MM.1S (cell line): ENCODE data around the gene MTNR1A.

ENCODE experiments used
- DNase-seq: peaks from one replicate; pipeline ENCODE4 v3.0.0-alpha.2; 2015
- H2AFZ ChIP-seq: fragments of 300-600 bp; sonication (generic); 2 replicates; pipeline ENCODE4 v1.6.0; 2016; ENCODE audit warnings: antibody characterized with exemption, low read length
- H3F3A ChIP-seq: fragments of 300-600 bp; sonication (generic); 2 replicates; pipeline ENCODE4 v1.6.1; 2016; ENCODE audit warnings: mild to moderate bottlenecking, antibody characterized with exemption, low read length, moderate library complexity, mixed read lengths; ENCODE audit not compliant: insufficient read depth
- H3K27ac ChIP-seq: fragments of 300-600 bp; sonication (generic); 2 replicates; pipeline ENCODE4 v1.5.1; 2016; ENCODE audit warnings: mild to moderate bottlenecking, low read length
- H3K27me3 ChIP-seq: fragments of 300-600 bp; sonication (generic); replicated peaks from 2 replicates; pipeline ENCODE4 v1.6.0; 2016; ENCODE audit warnings: low read length; ENCODE audit not compliant: insufficient read depth
- H3K36me3 ChIP-seq: fragments of 300-600 bp; sonication (generic); replicated peaks from 2 replicates; pipeline ENCODE4 v1.6.1; 2016; ENCODE audit warnings: mild to moderate bottlenecking, low read length, mixed read lengths; ENCODE audit not compliant: insufficient read depth
- H3K4me1 ChIP-seq: fragments of 300-600 bp; sonication (generic); 2 replicates; pipeline ENCODE4 v1.6.1; 2016; ENCODE audit warnings: low read length, mixed read lengths
- H3K4me2 ChIP-seq: fragments of 300-600 bp; sonication (generic); 2 replicates; pipeline ENCODE4 v1.6.0; 2016; ENCODE audit warnings: low read depth, low read length
- H3K4me3 ChIP-seq: fragments of 300-600 bp; sonication (generic); 2 replicates; pipeline ENCODE4 v1.5.1; 2016; ENCODE audit warnings: low read length, mixed read lengths
- H3K79me2 ChIP-seq: fragments of 300-600 bp; sonication (generic); 2 replicates; pipeline ENCODE4 v1.6.1; 2016; ENCODE audit warnings: mixed run types, low read length, mixed read lengths
- H3K9ac ChIP-seq: fragments of 300-600 bp; sonication (generic); 2 replicates; pipeline ENCODE4 v1.6.1; 2016; ENCODE audit warnings: low read length, mixed read lengths
- H3K9me2 ChIP-seq: fragments of 300-600 bp; sonication (generic); replicated peaks from 2 replicates; pipeline ENCODE4 v1.6.1; 2016; ENCODE audit warnings: mild to moderate bottlenecking, low read length, mixed read lengths; ENCODE audit not compliant: insufficient read depth
- H3K9me3 ChIP-seq: fragments of 300-600 bp; sonication (generic); replicated peaks from 2 replicates; pipeline ENCODE4 v1.6.1; 2016; ENCODE audit warnings: mild to moderate bottlenecking, low read length, mixed read lengths; ENCODE audit not compliant: insufficient read depth
- H4K20me1 ChIP-seq: fragments of 300-600 bp; sonication (generic); 2 replicates; pipeline ENCODE4 v1.6.1; 2016; ENCODE audit warnings: mild to moderate bottlenecking, low read length, moderate library complexity, mixed read lengths; ENCODE audit not compliant: insufficient read depth
- CTCF ChIP-seq: fragments of 300-600 bp; sonication (generic); IDR thresholded peaks from 2 replicates; pipeline ENCODE4 v1.5.1; 2016; ENCODE audit warnings: antibody characterized with exemption, low read length, mixed read lengths
- EZH2 ChIP-seq: fragments of 300-600 bp; sonication (generic); optimal IDR thresholded peaks from 2 replicates; pipeline ENCODE3; 2017; ENCODE audit warnings: low read depth, mild to moderate bottlenecking, antibody characterized with exemption, low read length, mixed read lengths
- EZH2phosphoT487 ChIP-seq: fragments of 300-600 bp; sonication (generic); IDR thresholded peaks from 2 replicates; pipeline ENCODE4 v1.6.1; 2018; ENCODE audit warnings: antibody characterized with exemption, low read length

Gene MTNR1A

GRCh38 chr4:186485561-186486062, 69.8 kb downstream of the MTNR1A start:
- no peaks in the 10 kb centered on the region for H3K9me3 ChIP-seq
- no peaks in the 10 kb centered on the region for H3K9me2 ChIP-seq
- H4K20me1 ChIP-seq, result no peaks in the 10 kb centered on the region
- H3K79me2 ChIP-seq, result no peaks in the 10 kb centered on the region
- no peaks in the 10 kb centered on the region for H3K4me1 ChIP-seq
- no peaks in the 10 kb centered on the region for H3K36me3 ChIP-seq
- no peak overlapping the region for H2AFZ ChIP-seq
- no peak for DNase-seq
- no peak overlapping the region for H3K9ac ChIP-seq
- no peaks in the 10 kb centered on the region for H3F3A ChIP-seq
- H3K4me2 ChIP-seq, result no peak overlapping the region
- H3K27me3 ChIP-seq, result no peaks in the 10 kb centered on the region
- H3K27ac ChIP-seq, result no peak overlapping the region
- TF ChIP-seq EZH2phosphoT487, result no peak
- no peak for TF ChIP-seq CTCF
- TF ChIP-seq EZH2, result no peak
- no peak overlapping the region for H3K4me3 ChIP-seq

DNA sequence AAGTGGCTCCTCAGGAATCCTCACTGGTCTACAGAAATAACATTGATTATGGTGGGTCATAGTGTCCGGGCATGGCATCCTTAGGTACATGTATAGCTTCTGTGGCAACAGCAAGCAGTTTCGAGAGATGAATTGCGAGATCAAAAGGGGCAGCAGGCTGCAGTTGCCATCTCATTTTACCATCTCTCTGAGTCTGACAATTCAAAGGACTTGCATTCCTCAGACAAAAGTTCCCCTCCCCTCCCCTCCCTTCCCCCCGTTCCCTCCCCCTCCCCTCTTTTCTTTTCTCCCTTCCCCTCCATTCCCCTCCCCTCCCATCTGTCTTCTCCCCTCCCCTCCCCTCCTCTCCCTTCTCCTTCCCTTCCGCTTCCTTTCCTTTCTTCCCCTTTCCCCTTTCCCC, 70.2 kb downstream of the MTNR1A start:
- Histone ChIP-seq H3K4me2 (no peak overlapping the region), H3K9me2 (no peaks in the 10 kb centered on the region), H4K20me1 (no peaks in the 10 kb centered on the region), H3F3A (no peaks in the 10 kb centered on the region), H3K79me2 (no peaks in the 10 kb centered on the region), H3K4me1 (no peaks in the 10 kb centered on the region), H3K9me3 (no peaks in the 10 kb centered on the region), H3K27me3 (no peaks in the 10 kb centered on the region), H3K4me3 (no peak overlapping the region), H2AFZ (no peak overlapping the region), H3K27ac (no peak overlapping the region), H3K36me3 (no peaks in the 10 kb centered on the region), H3K9ac (no peak overlapping the region)
- DNase-seq, result no peak
- TF ChIP-seq EZH2phosphoT487 (no peak), CTCF (no peak), EZH2 (no peak)

DNA sequence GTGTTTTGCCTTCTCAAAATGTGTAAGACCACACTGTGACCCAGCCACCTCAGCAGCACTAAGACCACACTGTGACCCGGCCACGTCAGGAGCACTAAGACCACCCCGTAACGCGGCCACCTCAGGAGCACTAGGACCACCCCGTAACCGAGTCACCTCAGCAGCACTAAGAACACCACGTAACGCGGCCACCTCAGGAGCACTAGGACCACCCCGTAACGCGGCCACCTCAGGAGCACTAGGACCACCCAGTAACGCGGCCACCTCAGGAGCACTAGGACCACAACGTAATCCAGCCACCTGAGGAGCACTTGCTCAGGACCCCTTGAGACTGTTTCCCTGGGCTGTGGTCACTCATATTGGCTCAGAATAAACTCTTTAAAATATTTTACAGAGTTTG, 71.7 kb downstream of the MTNR1A start:
- DNase-seq, result no peak
- Histone ChIP-seq H3K27me3 (no peaks in the 10 kb centered on the region), H3K9me3 (no peaks in the 10 kb centered on the region), H3K27ac (no peak overlapping the region), H3K4me3 (no peak overlapping the region), H3K36me3 (no peaks in the 10 kb centered on the region), H4K20me1 (no peaks in the 10 kb centered on the region), H3K4me1 (no peaks in the 10 kb centered on the region), H3K9me2 (no peaks in the 10 kb centered on the region), H2AFZ (no peak overlapping the region), H3F3A (no peaks in the 10 kb centered on the region), H3K79me2 (no peaks in the 10 kb centered on the region), H3K4me2 (no peak overlapping the region), H3K9ac (no peak overlapping the region)
- TF ChIP-seq EZH2phosphoT487, result no peak
- TF ChIP-seq CTCF, result no peak
- TF ChIP-seq EZH2, result no peak
